GM19468 (cell line): ENCODE measurements around the gene AP1S2.
"Not testable (repeated sequence)": the region's sequence is repeated elsewhere in the genome, so short reads cannot be mapped to it uniquely, and the experiment has no call there.

Experiments
- ATAC-seq: cut with Tn5 transposase; IDR thresholded peaks from one replicate; pipeline ENCODE4 v1.9.1; 2021; ENCODE audit warnings: mild to moderate bottlenecking, moderate library complexity, moderate number of reproducible peaks; ENCODE audit not compliant: unreplicated experiment; ENCODE audit errors: extremely low read depth

AP1S2 gene

DNA sequence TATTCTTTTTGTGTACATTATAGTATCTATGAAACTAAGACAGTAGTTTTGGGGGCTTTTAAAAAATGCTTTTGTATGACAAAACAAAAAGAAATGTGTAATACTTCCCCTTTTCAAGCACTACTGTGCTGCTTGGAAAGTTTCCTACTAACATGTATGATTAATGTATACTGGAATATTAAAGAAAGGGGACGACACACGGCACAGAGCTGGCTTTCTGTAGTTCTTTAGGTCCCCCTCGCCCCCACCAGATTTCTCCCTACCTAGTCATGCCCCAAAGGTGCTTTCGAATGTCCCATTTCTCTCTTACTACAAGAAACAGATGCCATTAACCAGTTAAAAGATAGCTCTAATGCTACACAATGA, 1.6 kb upstream of the AP1S2 start:
- no peak for ATAC-seq

DNA sequence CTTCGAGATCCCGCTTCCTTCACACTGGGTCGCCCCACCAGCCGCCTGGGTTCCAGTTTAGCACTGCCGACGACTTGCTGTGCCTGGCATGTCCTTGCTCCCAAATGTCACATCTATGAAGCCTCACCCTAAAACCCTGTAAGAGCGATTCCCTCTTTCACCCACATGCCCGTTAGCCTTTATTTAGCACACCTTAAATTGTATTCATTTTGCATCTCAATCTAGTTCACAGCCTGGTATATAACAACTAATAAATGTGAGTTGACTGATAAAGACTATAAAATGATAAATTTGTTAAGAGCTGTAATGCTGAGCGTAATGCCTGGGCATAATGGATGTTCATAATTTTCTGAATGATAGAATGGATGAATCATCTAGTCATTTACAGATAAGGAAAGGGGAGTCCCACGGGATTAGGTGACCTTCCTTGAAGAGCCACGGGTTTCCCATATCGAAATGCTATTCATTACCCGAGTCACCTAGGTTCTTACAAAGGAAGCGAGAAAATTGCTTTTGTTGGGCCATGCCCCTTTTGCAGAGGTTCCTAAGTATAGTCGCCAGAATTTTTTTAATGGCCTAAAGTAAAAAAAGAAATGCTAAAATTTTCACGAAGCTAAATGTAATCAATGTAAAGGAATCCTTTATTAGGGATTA, 1.1 kb upstream of the AP1S2 start:
- no peak for ATAC-seq

DNA sequence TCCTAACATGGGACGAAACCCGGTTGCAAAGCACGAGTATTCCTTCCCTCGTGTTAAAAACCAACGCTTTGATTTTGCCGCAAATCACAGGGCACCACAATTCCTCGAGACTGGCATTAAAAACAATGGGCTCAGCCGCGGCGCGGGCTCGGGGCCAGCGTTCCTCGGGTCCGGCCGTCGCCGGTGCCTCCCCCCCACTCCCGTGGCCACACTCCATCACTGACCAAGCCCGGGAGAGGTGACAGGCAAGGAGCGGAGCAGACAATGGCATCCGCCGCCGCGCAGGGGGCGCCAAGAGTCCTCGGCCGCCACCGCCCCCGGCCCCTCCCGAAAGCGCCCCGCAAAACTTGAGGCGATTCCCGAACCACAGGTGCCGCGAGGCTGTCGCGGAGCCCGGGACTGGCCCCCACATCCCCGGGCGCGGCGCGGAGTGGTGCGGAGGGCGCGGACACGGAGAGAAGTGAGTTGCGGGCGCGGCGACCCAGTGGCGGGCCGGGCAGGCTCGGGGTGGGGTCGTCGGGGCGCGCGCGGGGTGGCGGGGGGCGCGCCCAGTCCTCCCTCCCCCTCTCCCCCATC, 445 bp downstream of the AP1S2 start:
- no peak for ATAC-seq

GRCh38 chrX:15853586-15854079, 980 bp downstream of the AP1S2 start:
- no peak for ATAC-seq

DNA sequence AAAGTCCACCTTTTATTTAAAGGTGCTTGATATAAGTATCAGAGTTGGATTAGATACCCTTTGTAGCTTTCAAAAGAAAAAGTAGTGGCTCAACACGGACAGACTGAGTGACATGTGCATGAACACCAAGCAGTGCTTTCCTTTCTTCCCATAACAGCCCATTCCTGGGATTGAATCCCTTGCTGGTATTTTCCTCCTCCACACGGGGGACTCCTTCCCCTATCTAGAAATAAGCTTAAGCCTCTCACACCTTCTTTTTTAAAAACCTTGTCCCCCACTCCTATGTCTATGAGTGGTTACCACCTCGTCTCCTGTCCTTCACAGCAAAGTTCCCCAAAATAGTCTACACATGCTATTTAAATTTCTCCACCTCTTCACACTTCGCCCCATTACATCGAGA, 5.1 kb downstream of the AP1S2 start:
- ATAC-seq: no peak

DNA sequence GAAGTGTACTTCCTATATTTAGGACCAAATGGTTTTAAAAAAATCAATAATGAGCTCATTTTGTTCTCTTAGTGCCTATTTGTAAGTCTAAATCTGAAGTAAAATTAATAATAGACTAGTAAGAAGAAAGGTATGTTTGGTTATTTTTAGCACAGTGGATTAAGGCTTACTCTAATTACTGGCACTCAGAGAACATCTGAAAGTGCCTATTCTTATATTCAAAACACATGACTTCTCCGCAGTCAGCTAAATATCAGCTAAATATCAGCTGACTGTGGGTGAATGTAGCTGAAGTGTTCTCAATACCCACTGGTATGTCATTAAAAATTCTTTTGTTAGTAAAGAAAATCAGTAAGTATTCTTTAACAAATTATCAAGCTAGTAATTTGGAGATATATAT, 6.0 kb downstream of the AP1S2 start:
- no peak for ATAC-seq

GRCh38 chrX:15843960-15844359, 10.7 kb downstream of the AP1S2 start:
- no peak for ATAC-seq

- no peak for ATAC-seq
These were observed 12.6 kb downstream of the AP1S2 start for GRCh38 chrX:15841853-15842516.

GRCh38 chrX:15838017-15838416, 16.6 kb downstream of the AP1S2 start:
- ATAC-seq: no peak

DNA sequence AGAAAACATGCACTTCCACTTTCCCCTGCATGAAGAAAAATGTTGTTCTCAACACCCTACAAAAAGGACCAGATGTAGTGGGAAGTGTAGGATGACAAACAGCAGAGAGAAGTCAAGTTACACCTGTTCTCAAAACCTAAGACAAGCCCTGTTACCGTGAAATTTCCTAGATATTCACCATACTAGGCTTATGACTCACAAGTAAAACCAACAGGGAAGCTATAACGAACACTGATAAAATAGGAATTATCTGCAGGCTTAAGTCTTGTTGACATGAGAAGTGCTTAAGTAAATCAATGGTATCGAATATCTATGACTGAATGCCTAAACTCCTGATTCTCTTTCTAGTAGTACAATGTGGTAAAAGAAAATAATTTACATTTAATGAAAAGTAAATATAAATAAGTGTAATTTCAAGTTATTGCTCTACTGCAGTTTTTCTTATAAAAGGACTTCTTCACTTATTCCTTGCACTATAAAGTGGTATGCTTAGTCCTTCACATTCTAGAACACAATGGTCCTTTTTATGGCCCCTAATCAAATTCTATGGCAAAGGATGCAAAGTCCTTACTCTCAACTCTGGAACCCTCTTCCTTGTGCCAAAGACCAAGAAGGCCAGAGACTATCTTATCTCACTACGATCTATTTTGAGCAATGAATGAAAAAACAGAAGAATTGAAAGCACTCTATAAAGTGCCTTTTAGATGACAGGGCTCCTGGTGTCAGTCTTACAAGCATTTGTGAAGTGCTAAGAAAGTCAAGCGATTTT, 19.6 kb downstream of the AP1S2 start:
- no peak for ATAC-seq

- ATAC-seq: no peak
These were observed 20.6 kb downstream of the AP1S2 start for GRCh38 chrX:15834053-15834452.

DNA sequence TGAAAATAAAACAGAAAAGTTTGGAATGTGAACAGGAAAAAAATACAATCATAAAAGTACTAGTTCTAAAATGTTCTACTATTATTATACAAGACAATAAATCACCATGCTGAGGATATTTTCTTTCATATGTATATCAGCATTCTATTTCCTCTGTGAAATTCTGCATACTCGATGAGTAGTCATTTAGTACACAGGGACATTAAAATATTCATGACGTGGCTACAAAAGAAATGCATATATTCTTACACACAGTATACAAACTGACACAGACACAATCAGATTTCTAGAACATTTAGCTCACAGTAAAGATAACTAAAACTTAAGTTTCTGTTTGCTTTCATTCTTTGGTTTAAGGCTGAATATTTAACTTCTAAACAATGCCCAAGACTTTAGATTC, 23.3 kb downstream of the AP1S2 start:
- ATAC-seq: not testable (repeated sequence)

GRCh38 chrX:15829217-15829616, 25.4 kb downstream of the AP1S2 start:
- no peak for ATAC-seq

- no peak for ATAC-seq
These were observed 28.7 kb downstream of the AP1S2 start for GRCh38 chrX:15825936-15826335.

- ATAC-seq: no peak
These were observed 31.7 kb downstream of the AP1S2 start for GRCh38 chrX:15822922-15823321.

DNA sequence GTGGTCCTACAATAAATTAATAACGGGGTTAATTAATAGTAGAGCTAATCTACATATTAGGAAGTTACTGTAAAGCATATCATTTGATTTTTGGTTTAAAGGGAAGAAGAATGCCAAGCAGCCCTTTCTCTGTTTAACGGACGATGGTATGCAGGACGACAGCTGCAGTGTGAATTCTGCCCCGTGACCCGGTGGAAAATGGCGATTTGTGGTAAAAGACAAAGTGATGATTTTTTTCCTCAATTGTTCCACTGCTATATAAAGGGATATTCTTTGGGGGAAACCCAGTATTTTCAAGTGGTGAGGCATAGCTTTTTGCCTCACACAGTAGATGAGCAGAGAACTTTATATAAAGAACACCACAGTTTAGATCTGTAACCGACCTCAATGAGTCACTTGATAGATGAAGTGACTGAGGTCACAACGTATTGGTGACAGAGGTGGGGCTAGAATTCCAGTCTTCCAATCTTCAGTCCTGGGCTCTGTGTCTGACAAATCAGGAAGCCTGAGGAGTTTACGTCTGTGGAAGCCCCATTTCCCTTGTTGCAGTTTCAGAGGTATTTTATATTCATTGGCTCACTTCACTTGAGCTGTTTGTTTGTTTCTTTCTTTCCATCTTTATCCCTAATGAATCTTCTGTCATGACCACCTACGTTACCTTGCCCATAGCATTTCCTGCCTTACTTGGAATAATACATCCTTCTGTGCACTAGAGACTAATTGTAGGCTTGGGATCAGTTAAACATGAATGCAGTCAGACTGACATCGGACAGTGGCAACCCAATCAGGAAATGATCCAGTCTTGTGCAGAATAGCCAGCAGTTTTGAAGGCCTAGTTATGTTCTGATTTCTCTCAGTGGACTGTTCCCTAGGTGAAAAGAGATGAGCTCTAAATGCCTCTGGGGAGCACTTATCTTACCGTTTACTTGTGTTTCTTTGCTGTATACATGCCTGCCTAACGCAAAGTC, 34.2 kb downstream of the AP1S2 start:
- ATAC-seq: no peak

DNA sequence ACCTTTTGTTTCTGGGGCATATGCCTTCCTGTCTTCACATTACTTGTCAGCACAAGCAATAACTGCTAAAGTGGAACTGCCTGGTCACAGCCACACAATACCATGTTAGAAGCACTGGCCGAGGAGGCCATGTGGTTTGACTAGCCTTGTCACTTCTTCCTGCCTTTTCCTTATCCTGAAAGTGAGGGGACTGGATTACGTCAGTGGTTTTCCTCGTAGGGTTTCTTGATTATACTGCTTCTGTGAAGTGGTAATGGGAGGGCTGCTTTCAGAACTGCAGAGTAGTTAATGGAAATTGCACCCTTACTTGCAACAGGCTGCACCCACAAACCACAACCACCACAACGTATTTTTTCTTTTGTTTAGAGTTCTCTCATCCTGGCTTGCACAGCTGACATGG, 37.7 kb downstream of the AP1S2 start:
- no peak for ATAC-seq

- no peak for ATAC-seq
These were observed 38.2 kb downstream of the AP1S2 start for GRCh38 chrX:15816438-15816809.

- ATAC-seq: no peak
These were observed 38.7 kb downstream of the AP1S2 start for GRCh38 chrX:15815779-15816437.
